GM21786 (cell line): ENCODE results near the gene SMYD2.

Experiments
- ATAC-seq: cut with Tn5 transposase; IDR thresholded peaks from one replicate; pipeline ENCODE4 v1.9.1; 2021; ENCODE audit not compliant: unreplicated experiment

SMYD2 gene

DNA sequence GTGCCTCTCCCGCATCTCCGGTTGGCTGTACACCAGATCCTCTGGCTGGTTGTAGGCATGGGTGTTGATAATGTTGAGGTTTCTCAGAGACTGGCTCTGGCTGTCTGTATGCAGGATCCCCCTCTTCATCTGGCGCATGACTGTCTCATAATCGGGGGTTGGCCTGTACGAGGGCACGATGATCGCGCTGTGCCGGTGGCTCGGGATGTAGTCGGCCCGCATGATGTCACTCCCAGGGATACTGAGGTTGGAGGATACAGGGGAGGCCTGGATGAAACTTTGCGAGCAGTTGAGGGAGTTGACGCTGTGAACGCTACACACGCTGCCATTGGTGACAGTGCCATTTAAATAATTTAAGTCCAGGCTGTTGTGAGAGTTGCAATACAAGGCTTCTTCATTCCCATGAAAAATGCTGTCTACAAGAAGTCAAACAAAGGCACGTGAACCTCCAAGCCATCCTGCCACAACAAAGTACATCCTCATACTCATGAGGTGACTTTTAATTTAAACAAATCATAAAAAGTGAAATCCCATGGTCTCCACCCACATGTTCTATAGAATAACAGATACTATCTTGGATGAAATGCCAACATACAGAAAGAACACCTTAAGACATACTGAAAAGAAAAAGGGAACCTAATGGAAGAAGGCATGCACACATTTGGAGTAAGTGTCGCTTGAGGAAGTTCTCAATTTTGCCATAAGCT lies 103.6 kb downstream of the SMYD2 start:
- no peak for ATAC-seq

DNA sequence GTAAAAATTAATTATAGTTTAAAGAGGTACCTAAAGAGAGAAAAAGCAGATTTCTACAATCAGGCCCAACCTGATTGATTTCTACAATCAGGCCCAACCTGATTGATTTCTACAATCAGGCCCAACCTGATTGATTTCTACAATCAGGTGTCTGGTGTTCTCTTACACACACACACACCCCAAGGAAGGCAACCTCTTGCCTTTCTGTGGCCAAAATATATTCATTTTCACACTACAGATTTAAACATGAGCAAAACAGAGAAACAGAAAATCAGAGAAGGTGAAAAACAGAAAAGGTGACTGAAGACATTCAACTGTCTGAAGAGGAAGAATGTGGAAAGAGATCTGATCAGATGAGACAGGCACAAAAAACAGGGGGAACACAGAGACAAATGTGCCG lies 104.5 kb downstream of the SMYD2 start:
- ATAC-seq = no peak

DNA sequence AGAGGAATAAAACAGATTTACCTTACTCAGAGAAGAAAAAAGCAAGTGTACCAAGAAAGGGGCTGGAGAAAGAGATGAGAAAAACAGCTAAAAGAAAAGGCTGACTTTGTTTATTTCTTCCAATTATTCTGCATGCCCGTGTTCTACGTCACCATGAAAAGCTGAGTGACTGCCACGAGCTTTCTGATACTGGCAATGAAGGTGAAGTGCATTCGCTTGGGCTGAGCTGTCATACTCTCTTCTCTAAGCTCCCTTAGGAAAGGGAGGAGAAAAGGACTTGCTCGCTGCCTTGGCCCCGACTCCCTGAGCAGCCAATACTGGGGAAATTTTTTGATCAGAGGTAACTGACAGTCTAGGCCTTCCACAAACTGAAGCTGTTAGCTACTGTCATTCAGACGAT lies 105.4 kb downstream of the SMYD2 start:
- no peak for ATAC-seq
